T-helper 1 cell treated with Interleukin-12 subunit alpha and Interleukin-12 subunit beta and Interleukin-4 antibody, amounts not matched to agents 30 μg/mL and 1 μg/mL, for 36 hours (primary cell): Measurements from ENCODE around the gene ASF1A.

Source experiments
- H3K27ac Mint-ChIP-seq: one replicate; pipeline ENCODE4 v1.8.0; 2021; ENCODE audit warnings: mild to moderate bottlenecking, mixed read lengths
- H3K27me3 Mint-ChIP-seq: one replicate; pipeline ENCODE4 v1.8.0; 2021; ENCODE audit warnings: low read depth, mixed read lengths
- H3K36me3 Mint-ChIP-seq: one replicate; pipeline ENCODE4 v1.8.0; 2021; ENCODE audit warnings: low read depth, mixed read lengths
- H3K4me1 Mint-ChIP-seq: one replicate; pipeline ENCODE4 v1.8.0; 2021; ENCODE audit warnings: low read depth, mixed read lengths
- H3K4me3 Mint-ChIP-seq: one replicate; pipeline ENCODE4 v1.8.0; 2021; ENCODE audit warnings: mild to moderate bottlenecking, moderate library complexity, mixed read lengths
- H3K9me3 Mint-ChIP-seq: one replicate; pipeline ENCODE4 v1.8.0; 2021; ENCODE audit warnings: mixed read lengths

Gene ASF1A

DNA sequence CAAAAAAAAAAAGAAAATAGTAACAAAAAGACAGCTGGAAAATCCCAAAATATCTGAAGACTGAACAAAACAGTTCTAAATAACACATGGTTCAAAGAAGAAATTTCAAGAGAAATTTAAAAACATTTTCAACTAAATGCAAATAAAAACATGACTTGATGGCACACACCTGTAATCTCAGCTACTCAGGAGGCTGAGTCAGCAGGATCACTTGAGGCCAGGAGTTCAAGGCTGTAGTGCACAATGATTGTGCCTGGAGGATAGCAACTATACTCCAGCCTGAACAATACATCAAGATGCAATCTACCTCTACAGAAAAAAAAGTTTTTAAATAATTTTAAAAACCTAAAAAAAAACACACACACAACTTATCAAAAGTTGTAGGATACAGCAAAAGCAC lies 21.6 kb upstream of the ASF1A start:
- H3K4me1 Mint-ChIP-seq = peaks cover 3% of the 10 kb centered on the region
- H3K4me3 Mint-ChIP-seq = no peak overlapping the region
- H3K36me3 Mint-ChIP-seq = peaks cover 17% of the 10 kb centered on the region
- no peak overlapping the region for H3K27ac Mint-ChIP-seq
- H3K9me3 Mint-ChIP-seq = no peaks in the 10 kb centered on the region
- no peaks in the 10 kb centered on the region for H3K27me3 Mint-ChIP-seq

DNA sequence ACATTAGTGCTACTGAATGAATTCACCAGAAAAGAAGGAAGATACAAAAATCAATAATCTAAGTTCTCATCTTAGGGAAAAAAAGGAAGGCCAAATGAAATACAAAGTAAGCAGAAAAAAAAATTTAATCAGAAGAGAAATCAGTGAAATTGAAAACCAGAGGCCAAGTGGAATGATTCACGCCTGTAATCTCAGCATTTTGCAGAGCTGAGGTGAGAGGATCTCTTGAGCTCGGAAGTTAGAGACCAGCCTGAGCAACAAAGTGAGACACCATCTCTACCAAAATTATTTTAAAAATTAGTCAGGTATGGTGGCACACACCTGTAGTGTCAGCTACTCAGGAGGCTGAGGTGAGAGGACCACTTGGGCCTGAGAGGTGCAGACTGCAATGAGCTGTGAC lies 21.2 kb upstream of the ASF1A start:
- Mint-ChIP-seq H3K27ac (no peak overlapping the region), H3K36me3 (peaks cover 17% of the 10 kb centered on the region), H3K4me3 (no peak overlapping the region), H3K9me3 (no peaks in the 10 kb centered on the region), H3K4me1 (peaks cover 3% of the 10 kb centered on the region), H3K27me3 (no peaks in the 10 kb centered on the region)

DNA sequence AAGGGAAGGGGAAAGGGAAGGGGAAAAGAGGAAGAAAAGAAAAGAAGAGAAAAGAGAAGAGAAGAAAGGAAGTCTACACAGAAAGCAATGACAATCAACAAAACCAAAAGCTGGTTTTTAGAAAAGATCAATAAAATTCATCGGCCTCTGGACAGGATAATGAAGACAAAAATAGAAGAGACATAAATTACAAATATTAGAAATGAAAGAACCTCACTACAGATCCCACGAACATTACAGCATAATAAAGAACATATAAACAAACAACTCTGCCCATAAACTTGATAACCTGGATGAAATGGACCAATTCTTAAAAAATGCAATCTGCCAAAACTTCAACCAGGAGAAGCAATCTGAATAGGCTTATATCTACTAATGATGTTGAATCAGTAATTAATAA lies 20.7 kb upstream of the ASF1A start:
- Mint-ChIP-seq H3K4me3 (no peak overlapping the region), H3K4me1 (peaks cover 3% of the 10 kb centered on the region), H3K27ac (no peak overlapping the region), H3K36me3 (peaks cover 14% of the 10 kb centered on the region), H3K27me3 (no peaks in the 10 kb centered on the region), H3K9me3 (no peaks in the 10 kb centered on the region)

DNA sequence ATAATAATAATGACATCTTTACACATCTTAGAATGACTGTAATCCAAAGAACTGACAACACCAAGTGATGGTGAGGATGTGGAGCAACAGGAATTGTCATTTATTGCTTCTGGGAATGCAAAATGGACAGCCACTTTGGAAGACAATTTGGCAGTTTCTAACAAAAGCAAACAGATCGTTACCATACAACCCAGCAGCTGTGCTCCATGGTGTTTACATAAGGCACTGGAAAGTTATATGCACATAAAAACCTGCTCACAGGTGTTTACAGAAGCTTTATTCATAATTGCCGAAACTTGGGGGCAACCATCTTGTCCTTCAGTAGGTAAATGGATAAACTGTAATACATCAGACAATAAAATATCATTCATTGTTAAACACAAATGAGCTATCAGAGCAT lies 18.3 kb upstream of the ASF1A start:
- H3K4me3 Mint-ChIP-seq = no peak overlapping the region
- no peak overlapping the region for H3K27ac Mint-ChIP-seq
- H3K4me1 Mint-ChIP-seq = peaks cover 10% of the 10 kb centered on the region
- peaks cover 4% of the 10 kb centered on the region for H3K9me3 Mint-ChIP-seq
- H3K36me3 Mint-ChIP-seq = peaks cover 10% of the 10 kb centered on the region
- no peaks in the 10 kb centered on the region for H3K27me3 Mint-ChIP-seq

DNA sequence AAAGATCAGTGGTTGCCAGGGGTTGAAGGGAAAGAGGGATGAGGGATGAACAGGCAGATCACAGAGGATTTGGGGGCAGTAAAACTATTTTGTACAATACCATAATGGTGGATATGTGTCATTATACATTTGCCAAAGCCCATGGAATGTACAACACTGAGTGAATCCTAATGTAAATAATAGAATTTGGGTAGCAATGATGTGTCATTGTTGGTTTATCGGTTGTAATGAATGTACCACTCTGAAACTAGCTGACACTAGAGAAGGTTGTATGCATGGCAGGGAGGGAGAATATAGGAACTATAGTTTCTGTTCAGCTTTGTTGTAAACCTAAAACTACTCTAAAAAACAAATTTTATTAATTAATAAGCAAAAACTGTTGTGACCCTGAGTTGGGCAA lies 17.8 kb upstream of the ASF1A start:
- H3K36me3 Mint-ChIP-seq = peaks cover 10% of the 10 kb centered on the region
- peaks cover 11% of the 10 kb centered on the region for H3K4me1 Mint-ChIP-seq
- H3K9me3 Mint-ChIP-seq = peaks cover 4% of the 10 kb centered on the region
- H3K27ac Mint-ChIP-seq = no peak overlapping the region
- no peak overlapping the region for H3K4me3 Mint-ChIP-seq
- no peaks in the 10 kb centered on the region for H3K27me3 Mint-ChIP-seq

DNA sequence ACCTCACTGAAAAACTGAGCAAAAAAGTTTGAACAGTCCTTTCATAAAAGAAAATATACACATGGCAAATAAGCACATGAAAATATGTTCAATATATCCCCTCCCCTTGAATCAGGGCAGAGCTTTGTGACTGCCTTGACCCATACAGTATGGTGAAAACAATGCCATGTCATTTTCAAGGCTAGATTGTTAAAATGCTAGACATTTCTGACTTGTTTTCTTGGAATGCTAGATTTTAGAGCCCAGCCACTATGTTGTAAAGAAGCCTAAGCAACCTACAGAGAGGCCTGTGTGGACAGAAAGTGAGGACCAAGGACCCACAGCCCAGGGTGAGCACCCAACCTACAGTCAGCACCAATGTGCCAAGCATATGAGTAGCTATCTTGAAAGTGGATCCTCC lies 17.1 kb upstream of the ASF1A start:
- Mint-ChIP-seq H3K27ac (no peak overlapping the region), H3K4me1 (peaks cover 13% of the 10 kb centered on the region), H3K9me3 (peaks cover 4% of the 10 kb centered on the region), H3K4me3 (no peak overlapping the region), H3K27me3 (no peaks in the 10 kb centered on the region), H3K36me3 (peaks cover 8% of the 10 kb centered on the region)

DNA sequence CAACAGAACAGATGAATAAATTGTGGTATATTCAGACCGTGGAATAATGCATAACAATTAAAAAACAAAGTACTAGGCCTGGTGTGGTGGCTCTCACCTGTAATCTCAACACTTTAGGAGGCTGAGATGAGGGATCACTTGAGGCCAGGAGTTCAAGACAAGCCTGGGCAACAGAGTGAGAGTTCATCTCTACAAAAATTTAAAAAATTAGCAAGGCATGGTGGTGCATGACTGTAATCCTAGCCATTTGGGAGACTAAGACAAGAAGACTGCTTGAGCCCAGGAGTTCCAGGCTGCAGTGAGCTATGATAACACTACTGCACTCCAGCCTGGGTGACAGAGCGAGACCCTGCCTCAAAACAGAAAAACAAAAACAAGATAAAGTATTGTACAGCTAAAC lies 16.1 kb upstream of the ASF1A start:
- Mint-ChIP-seq H3K36me3 (peaks cover 12% of the 10 kb centered on the region), H3K27ac (no peak overlapping the region), H3K9me3 (peaks cover 4% of the 10 kb centered on the region), H3K27me3 (no peaks in the 10 kb centered on the region), H3K4me3 (no peak overlapping the region), H3K4me1 (peaks cover 15% of the 10 kb centered on the region)

DNA sequence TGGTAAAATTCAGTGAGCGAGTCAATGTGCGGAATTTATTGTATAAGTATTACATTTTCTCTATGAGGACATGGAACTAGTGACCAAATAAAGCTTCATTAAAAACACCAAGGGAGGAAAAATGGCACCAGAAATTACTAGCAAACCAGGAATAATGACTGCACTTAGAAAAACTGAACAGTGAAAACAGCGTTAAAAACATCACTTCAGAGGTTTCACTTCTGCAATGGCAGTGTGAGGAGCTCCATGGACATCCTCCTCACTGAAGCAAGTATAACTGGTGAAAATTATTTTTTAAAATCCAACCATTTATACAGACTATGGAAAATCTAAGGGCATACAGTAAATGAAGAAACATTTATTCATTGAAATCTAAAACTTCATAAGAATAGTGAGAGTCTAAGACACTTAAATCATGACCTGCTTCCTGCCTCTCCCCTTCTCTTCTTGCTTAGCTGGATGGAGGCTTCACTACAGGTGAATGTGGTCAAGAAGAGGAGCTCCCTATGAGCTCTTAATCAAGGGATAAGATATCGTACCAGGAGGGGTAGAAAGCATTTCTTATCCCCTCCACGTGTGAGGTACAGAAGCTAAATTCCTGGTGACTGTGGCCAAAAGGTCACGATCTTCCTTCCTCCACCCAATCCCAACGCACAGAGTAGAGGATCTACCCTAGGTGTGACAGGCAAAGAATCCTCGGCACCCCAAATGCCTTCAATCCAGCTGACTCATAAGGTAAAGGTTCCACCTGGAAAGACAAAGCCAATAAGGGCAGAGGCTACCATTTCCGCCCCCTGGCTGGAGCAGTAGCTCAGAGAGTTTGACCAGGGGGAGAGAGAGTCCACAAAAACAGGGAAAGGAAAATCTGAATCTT lies 12.3 kb upstream of the ASF1A start:
- H3K27ac Mint-ChIP-seq = no peak overlapping the region
- H3K9me3 Mint-ChIP-seq = peaks cover 4% of the 10 kb centered on the region
- H3K4me3 Mint-ChIP-seq = no peak overlapping the region
- H3K36me3 Mint-ChIP-seq = peaks cover 7% of the 10 kb centered on the region
- peaks cover 24% of the 10 kb centered on the region for H3K4me1 Mint-ChIP-seq
- no peaks in the 10 kb centered on the region for H3K27me3 Mint-ChIP-seq

DNA sequence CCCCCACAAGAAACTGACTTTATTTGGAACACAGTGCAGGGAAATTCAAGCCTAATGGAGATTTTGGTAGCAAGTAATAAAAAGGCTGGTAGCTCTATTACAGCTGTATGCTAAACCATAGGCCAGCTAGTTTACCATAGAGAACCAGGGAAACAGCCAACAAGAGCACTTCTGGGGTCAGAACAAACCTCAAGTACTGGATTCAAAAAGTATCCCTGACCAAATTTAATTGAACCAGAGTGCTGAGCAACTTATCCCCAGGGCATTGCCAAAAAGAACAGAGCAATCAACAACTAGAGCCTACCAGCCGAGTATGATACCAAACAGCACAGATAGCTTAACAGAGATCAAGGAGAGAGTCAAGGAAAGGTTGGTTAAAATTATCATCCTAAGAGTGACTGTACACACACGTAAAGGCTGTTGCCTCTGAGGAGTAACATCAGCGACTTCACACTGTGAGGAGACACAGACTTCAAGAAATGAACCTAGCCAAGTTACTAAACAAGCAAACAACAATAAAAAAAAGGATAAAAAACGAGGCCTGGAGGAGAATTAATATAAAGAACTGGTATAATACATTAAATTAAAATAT lies 11.5 kb upstream of the ASF1A start:
- peaks cover 10% of the 10 kb centered on the region for H3K36me3 Mint-ChIP-seq
- no peak overlapping the region for H3K27ac Mint-ChIP-seq
- no peaks in the 10 kb centered on the region for H3K27me3 Mint-ChIP-seq
- H3K4me3 Mint-ChIP-seq = no peak overlapping the region
- H3K4me1 Mint-ChIP-seq = peaks cover 28% of the 10 kb centered on the region
- peaks cover 4% of the 10 kb centered on the region for H3K9me3 Mint-ChIP-seq

DNA sequence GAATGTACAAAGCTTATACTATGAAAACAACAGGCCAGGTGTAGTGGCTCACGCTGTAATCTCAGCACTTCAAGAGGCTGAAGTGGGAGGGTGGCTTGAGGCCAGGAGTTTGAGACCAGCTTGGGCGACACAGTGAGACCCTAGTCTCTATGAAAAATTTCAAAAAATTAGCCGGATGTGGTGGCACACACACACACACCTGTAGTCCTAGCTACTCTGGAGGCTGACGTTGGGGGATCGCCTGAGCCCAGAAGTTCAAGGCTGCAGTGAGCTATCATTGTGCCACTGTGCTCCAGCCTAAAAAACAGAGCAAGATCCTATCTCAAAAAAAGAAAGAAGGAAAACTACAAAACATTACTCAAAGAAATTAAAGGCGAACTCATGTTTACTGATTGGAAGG lies 7.3 kb upstream of the ASF1A start:
- no peaks in the 10 kb centered on the region for H3K9me3 Mint-ChIP-seq
- no peak overlapping the region for H3K4me3 Mint-ChIP-seq
- H3K27ac Mint-ChIP-seq = no peak overlapping the region
- H3K36me3 Mint-ChIP-seq = peaks cover 14% of the 10 kb centered on the region
- peaks cover 27% of the 10 kb centered on the region for H3K4me1 Mint-ChIP-seq
- no peaks in the 10 kb centered on the region for H3K27me3 Mint-ChIP-seq

DNA sequence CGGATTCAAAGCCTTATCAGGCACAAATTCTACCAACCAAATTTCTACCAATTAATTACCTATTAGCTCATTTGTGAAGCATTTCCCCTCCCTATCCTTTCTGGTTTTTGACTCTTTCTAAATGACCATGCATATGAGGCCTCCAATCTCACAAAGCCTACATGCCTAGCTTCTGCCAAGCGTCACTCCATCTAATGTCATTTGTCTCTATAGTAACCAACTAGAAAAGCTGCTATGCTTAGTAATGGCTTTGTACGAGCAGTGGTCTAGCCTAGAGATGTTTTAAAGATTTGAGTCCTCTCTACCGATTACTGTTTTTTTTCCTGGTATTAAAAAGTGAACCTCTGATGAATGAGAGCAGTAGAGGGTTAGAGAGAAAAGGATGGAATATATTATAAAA lies 4.8 kb upstream of the ASF1A start:
- peaks cover 14% of the 10 kb centered on the region for H3K36me3 Mint-ChIP-seq

DNA sequence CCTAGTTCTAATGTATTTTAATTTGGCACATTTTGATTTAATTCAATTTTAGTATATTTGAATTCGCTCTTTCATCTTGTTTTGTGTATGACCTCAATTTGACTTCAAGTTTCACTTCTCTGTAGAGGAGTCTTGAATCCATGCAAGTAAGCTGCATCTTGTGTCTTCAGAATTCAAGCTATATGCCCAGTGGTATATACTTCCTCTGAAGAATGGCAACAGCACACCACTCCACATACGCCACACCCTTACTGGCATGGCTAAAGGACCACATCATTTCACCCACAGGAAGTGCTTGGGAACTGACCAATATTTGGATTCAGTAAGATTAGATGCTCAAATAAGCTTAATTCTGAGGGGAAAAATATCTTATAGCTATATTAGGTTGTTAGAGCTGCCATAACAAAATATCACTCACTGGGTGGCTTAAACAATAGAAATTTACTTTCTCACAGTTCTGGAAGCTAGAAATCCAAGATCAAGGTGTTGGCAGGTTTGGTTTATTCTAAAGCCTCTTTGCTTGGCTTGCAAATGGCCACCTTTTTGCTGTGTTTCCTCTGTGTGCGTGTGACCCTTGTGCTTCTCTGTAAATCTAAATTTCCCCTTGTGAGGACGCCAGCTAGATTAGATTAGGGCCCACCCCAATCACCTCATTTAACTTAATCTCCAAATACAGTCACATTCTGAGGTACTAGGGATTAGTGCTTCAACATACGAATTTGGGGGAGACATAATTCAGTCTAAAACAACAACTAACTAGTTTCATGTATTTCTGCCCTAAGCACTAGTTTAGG lies 2.8 kb upstream of the ASF1A start:
- Mint-ChIP-seq H3K4me1 (peaks cover 32% of the 10 kb centered on the region), H3K9me3 (no peaks in the 10 kb centered on the region), H3K36me3 (peaks cover 15% of the 10 kb centered on the region), H3K27me3 (no peaks in the 10 kb centered on the region), H3K4me3 (peak overlapping the region; percentile 91), H3K27ac (peak overlapping the region; percentile 99)

More for the DNA sequence above, 4.8 kb upstream of the ASF1A start:
- Mint-ChIP-seq H3K27me3 (no peaks in the 10 kb centered on the region), H3K27ac (no peak overlapping the region), H3K4me3 (no peak overlapping the region), H3K4me1 (peaks cover 39% of the 10 kb centered on the region), H3K9me3 (no peaks in the 10 kb centered on the region)

DNA sequence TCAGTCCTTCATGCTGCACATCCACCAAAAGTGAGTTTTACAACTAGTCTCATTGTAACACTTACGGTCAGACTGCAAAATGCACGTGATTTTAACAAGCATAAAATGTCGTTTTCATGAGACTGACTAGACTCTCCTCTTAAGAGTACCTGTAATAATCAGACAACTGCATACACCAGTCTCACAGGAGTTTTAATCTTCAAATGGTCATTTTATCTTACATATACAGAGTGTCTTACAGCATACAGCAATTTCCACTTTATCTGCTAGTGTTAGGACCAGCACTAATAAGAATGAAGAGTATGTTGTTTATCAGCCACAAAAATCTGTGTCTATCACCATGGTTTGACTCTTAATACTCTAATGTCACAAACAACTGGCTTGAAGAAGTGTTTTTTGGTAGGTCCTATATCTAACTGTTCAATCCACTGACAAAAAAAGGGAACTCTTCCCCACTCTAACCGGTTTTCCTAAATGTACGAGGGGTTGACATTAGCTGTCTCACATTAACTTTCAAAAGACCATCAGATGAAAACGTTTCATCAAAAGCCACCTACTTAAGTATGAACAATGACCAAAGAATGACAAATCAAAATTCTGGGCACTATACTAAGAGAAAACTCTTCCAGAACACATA lies 1.5 kb upstream of the ASF1A start:
- H3K4me3 Mint-ChIP-seq = peak overlapping the region; percentile 91
- peaks cover 30% of the 10 kb centered on the region for H3K4me1 Mint-ChIP-seq
- peaks cover 11% of the 10 kb centered on the region for H3K36me3 Mint-ChIP-seq
- no peaks in the 10 kb centered on the region for H3K27me3 Mint-ChIP-seq
- no peaks in the 10 kb centered on the region for H3K9me3 Mint-ChIP-seq
- peak overlapping the region; percentile 99 for H3K27ac Mint-ChIP-seq

DNA sequence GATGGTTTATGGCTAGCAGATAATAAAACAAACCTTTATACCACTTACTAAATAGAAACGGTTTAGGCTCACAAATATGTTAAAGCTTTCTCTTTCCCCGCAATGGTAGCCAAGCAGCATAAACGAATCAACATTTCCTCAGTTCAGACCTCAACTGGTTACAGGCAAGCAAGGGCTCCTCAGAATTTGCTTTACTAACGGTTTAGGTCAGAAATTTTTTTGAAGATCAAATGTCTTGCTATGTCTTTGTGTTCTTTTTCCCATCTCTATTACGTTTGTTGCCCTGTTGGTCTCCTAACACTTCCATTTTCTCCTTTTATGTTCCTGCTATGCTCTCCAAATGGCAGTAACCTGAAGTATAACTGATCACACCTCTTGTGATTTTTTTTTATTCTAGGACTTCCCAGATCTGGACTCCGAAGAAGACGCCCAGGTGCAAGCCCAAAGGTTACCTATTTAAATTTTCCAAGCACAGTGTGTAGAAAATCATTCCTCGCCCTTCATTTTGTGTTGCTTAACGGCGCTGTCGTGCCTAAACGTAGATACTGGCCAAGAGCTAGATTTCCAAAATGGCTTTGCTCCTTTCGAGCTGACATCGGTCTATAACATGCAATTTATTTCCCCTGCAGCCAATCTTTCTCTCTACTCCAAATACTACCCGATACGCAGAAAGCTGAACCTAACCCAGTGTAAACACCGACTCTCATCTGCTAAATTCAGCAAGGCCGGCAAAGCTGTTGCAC lies 717 bp upstream of the ASF1A start:
- H3K27me3 Mint-ChIP-seq = no peaks in the 10 kb centered on the region
- H3K27ac Mint-ChIP-seq = peak overlapping the region; percentile 99
- peak overlapping the region; percentile 91 for H3K4me3 Mint-ChIP-seq
- H3K9me3 Mint-ChIP-seq = no peaks in the 10 kb centered on the region
- peaks cover 34% of the 10 kb centered on the region for H3K4me1 Mint-ChIP-seq
- H3K36me3 Mint-ChIP-seq = peaks cover 15% of the 10 kb centered on the region
